Loucy (cell line): ENCODE data around the gene COPS6.
A peak's percentile ranks its signal among the peaks of the same experiment; 100 is the strongest.

Source experiments
- H2AFZ ChIP-seq: fragments of 200-600 bp; sonication (generic); 2 replicates; pipeline ENCODE4 v1.6.0; 2016; ENCODE audit warnings: antibody characterized with exemption, mild to moderate bottlenecking, low read length, moderate library complexity
- H3F3A ChIP-seq: fragments of 200-600 bp; 2 replicates; pipeline ENCODE4 v1.6.0; 2016; ENCODE audit warnings: antibody characterized with exemption, low read depth, mild to moderate bottlenecking
- H3K27me3 ChIP-seq: fragments of 200-600 bp; sonication (generic); 2 replicates; pipeline ENCODE4 v1.6.1; 2014; ENCODE audit warnings: low read length, mild to moderate bottlenecking; ENCODE audit not compliant: insufficient read depth, poor library complexity, severe bottlenecking
- H3K36me3 ChIP-seq: fragments of 200-600 bp; sonication (generic); 2 replicates; pipeline ENCODE4 v1.6.1; 2016; ENCODE audit warnings: low read length; ENCODE audit not compliant: insufficient read depth
- H3K4me1 ChIP-seq: fragments of 200-600 bp; sonication (generic); 2 replicates; pipeline ENCODE4 v1.5.1; 2014; ENCODE audit warnings: low read length, mild to moderate bottlenecking; ENCODE audit not compliant: insufficient read depth, poor library complexity, severe bottlenecking
- H3K4me2 ChIP-seq: fragments of 200-600 bp; sonication (generic); 2 replicates; pipeline ENCODE4 v1.6.0; 2014; ENCODE audit warnings: antibody characterized with exemption, low read length, low read depth, mild to moderate bottlenecking; ENCODE audit not compliant: poor library complexity, severe bottlenecking
- H3K4me3 ChIP-seq: fragments of 200-600 bp; sonication (generic); 2 replicates; pipeline ENCODE4 v1.5.1; 2014; ENCODE audit warnings: low read length, mild to moderate bottlenecking, mixed read lengths; ENCODE audit not compliant: poor library complexity, severe bottlenecking
- H3K79me2 ChIP-seq: fragments of 200-600 bp; sonication (generic); 2 replicates; pipeline ENCODE4 v1.6.1; 2014; ENCODE audit warnings: low read length; ENCODE audit not compliant: insufficient read depth
- H3K9ac ChIP-seq: fragments of 200-600 bp; sonication (generic); 2 replicates; pipeline ENCODE4 v1.6.0; 2014; ENCODE audit warnings: mild to moderate bottlenecking, low read depth, low read length, moderate library complexity; ENCODE audit not compliant: poor library complexity, severe bottlenecking
- H3K9me2 ChIP-seq: fragments of 200-600 bp; sonication (generic); replicated peaks from 2 replicates; pipeline ENCODE4 v1.6.1; 2016; ENCODE audit warnings: low read depth, low read length, mixed read lengths
- H3K9me3 ChIP-seq: fragments of 200-600 bp; sonication (generic); 2 replicates; pipeline ENCODE4 v1.6.1; 2014; ENCODE audit warnings: mild to moderate bottlenecking, antibody characterized with exemption, low read length, low read depth; ENCODE audit not compliant: insufficient read depth
- H4K20me1 ChIP-seq: fragments of 200-600 bp; sonication (generic); 2 replicates; pipeline ENCODE4 v1.6.0; 2014; ENCODE audit warnings: antibody characterized with exemption, low read length, mild to moderate bottlenecking; ENCODE audit not compliant: insufficient read depth, poor library complexity, severe bottlenecking
- CTCF ChIP-seq: fragments of 200-600 bp; sonication (generic); conservative IDR thresholded peaks from 2 replicates; pipeline ENCODE4 v1.5.1; 2014; ENCODE audit warnings: mild to moderate bottlenecking, antibody characterized with exemption, low read length
- EZH2phosphoT487 ChIP-seq: fragments of 200-600 bp; IDR thresholded peaks from 2 replicates; pipeline ENCODE4 v1.6.1; 2018; ENCODE audit warnings: antibody characterized with exemption, mild to moderate bottlenecking, moderate library complexity, borderline replicate concordance

COPS6 gene

GRCh38 chr7:100088621-100089457 is at the start of gene COPS6:
Gene COPS6, plus strand, starts transcription at chr7:100088969. Its CDS starts 22 bp downstream, at chr7:100088991.
- Histone ChIP-seq H3K4me3 (peak within 1 kb of the TSS; percentile 97), H3K9me2 (no peaks in the 10 kb centered on the region), H2AFZ (peak within 1 kb of the TSS; percentile 96), H3K9me3 (no peaks in the 10 kb centered on the region), H3K4me2 (peak within 1 kb of the TSS; percentile 98), H3K27me3 (no peaks in the 10 kb centered on the region), H3K79me2 (peaks cover 38% of the 10 kb centered on the region; the same call in 1 of the 2 replicates), H3K36me3 (peaks cover 31% of the 10 kb centered on the region; the same call in 1 of the 2 replicates), H3K9ac (peak within 1 kb of the TSS; percentile 97), H3K4me1 (peaks cover 19% of the 10 kb centered on the region), H3F3A (peaks cover 24% of the 10 kb centered on the region; the same call in 1 of the 2 replicates), H4K20me1 (peaks cover 24% of the 10 kb centered on the region)
- TF ChIP-seq EZH2phosphoT487, result no peak
- TF ChIP-seq CTCF, result no peak

GRCh38 chr7:100040575-100040974 is 48.2 kb upstream of the COPS6 start:
- no peaks in the 10 kb centered on the region for H3K9me2 ChIP-seq
- peaks cover 9% of the 10 kb centered on the region; the same call in 1 of the 2 replicates for H3F3A ChIP-seq
- H3K36me3 ChIP-seq, result no peaks in the 10 kb centered on the region; the same call in 1 of the 2 replicates
- no peak overlapping the region for H3K4me3 ChIP-seq
- no peak for TF ChIP-seq CTCF
- no peak for TF ChIP-seq EZH2phosphoT487
- no peaks in the 10 kb centered on the region for H3K79me2 ChIP-seq
- no peak overlapping the region for H2AFZ ChIP-seq
- H3K4me1 ChIP-seq, result peaks cover 12% of the 10 kb centered on the region
- H3K4me2 ChIP-seq, result no peak overlapping the region
- no peaks in the 10 kb centered on the region for H3K9me3 ChIP-seq
- no peaks in the 10 kb centered on the region for H4K20me1 ChIP-seq
- H3K27me3 ChIP-seq, result no peaks in the 10 kb centered on the region
- no peak overlapping the region for H3K9ac ChIP-seq

GRCh38 chr7:100044718-100045117 is 44.1 kb upstream of the COPS6 start:
- H3K79me2 ChIP-seq, result no peaks in the 10 kb centered on the region

More at GRCh38 chr7:100044718-100045117, 44.1 kb upstream of the COPS6 start:
- Histone ChIP-seq H3F3A (peaks cover 9% of the 10 kb centered on the region; the same call in 1 of the 2 replicates), H3K27me3 (no peaks in the 10 kb centered on the region), H3K9ac (no peak overlapping the region), H3K4me1 (peaks cover 16% of the 10 kb centered on the region), H2AFZ (no peak overlapping the region), H3K9me3 (no peaks in the 10 kb centered on the region), H3K36me3 (no peaks in the 10 kb centered on the region), H4K20me1 (no peaks in the 10 kb centered on the region), H3K9me2 (no peaks in the 10 kb centered on the region), H3K4me3 (no peak overlapping the region), H3K4me2 (no peak overlapping the region)
- TF ChIP-seq CTCF (no peak), EZH2phosphoT487 (no peak)
